Measurements from ENCODE around the gene CYP4F8.

DNA sequence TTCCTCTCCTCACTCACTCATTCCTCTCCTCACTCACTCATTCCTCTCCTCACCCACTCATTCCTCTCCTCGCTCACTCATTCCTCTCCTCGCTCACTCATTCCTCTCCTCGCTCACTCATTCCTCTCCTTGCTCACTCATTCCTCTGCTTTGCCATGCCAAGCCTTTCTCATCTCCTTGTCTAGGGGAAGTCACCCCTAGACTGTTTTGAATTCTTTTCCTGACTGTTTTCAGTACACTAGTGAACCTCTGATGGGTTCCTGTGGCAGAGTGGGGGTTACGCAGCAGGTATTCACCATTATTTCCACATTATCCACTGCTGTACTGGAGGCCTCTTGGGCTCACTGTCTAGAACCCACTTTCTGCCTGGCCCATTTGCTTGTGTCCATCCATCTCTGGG lies 1.2 kb downstream of the CYP4F8 start:
- TF ChIP-seq, protein P1, sequence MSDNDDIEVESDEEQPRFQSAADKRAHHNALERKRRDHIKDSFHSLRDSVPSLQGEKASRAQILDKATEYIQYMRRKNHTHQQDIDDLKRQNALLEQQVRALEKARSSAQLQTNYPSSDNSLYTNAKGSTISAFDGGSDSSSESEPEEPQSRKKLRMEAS (IDR thresholded peaks at IDR 0.05): no peak
- TF ChIP-seq EP300 (IDR thresholded peaks at IDR 0.05; ENCODE audit: borderline replicate concordance) (no peak), FOXM1 (IDR thresholded peaks at IDR 0.05; ENCODE audit: borderline replicate concordance, low read depth) (no peak), NFIC (IDR thresholded peaks at IDR 0.05) (no peak), CEBPB (IDR thresholded peaks at IDR 0.05) (no peak)
- TF ChIP-seq, protein P2, sequence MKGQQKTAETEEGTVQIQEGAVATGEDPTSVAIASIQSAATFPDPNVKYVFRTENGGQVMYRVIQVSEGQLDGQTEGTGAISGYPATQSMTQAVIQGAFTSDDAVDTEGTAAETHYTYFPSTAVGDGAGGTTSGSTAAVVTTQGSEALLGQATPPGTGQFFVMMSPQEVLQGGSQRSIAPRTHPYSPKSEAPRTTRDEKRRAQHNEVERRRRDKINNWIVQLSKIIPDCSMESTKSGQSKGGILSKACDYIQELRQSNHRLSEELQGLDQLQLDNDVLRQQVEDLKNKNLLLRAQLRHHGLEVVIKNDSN (IDR thresholded peaks at IDR 0.05): no peak
